Superior temporal gyrus (tissue), 1 donor: Measurements from ENCODE around the gene GALNT18.

Experiments used
- DNase-seq: peaks from one replicate; pipeline ENCODE4 v3.0.0-alpha.2; 2016; ENCODE audit errors: extremely low spot score

GALNT18 gene

GRCh38 chr11:11243590-11244469 lies 378.0 kb downstream of the GALNT18 start:
- DNase-seq, result no peak

DNA sequence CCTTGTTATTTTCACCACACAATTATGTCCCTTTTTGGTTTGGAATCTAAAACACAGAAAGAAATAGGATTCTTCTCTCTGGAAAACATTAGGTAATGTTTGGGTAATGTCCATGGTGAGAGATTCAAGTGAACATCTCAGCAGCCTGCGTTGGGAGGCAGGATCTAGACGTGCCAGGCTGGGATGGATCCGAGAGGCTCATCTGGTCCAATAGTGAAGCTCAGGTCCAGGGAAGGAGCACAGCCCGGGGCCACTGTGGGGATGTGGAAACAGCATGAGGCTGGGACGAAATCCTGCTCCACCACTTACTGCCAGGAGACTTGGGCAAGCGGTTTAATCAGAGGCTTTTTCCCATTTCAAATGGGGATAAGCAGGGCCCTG lies 378.6 kb downstream of the GALNT18 start:
- DNase-seq, result no peak

GRCh38 chr11:11241284-11241683 lies 380.5 kb downstream of the GALNT18 start:
- DNase-seq, result no peak

- DNase-seq, result no peak
Measured at GRCh38 chr11:11239959-11240358, 381.8 kb downstream of the GALNT18 start.

- no peak for DNase-seq
Measured at GRCh38 chr11:11237070-11237832, 384.6 kb downstream of the GALNT18 start.

- no peak for DNase-seq
Measured at GRCh38 chr11:11236498-11237059, 385.2 kb downstream of the GALNT18 start.

- DNase-seq, result no peak
Measured at GRCh38 chr11:11231763-11232162, 390.0 kb downstream of the GALNT18 start.

GRCh38 chr11:11230802-11231562 lies 390.8 kb downstream of the GALNT18 start:
- DNase-seq, result no peak

DNA sequence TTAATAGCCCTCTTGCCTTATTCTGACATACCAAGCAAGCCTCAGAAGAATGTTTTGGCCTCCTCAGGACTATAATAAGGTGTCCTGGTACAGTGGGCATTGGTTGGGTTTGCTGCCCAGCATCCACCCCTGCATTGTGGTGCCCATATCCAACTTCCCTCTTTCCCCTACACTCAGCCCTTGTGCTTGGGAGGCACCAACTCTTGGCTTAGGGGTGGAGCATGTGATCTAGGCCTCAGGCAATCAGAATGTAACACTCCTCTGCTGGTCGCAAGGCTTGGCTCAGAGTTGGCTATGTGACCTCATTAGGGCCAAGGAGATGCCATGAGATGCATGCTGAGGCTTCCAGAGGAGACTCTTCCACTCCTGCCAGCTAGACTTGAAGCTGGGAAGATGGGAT lies 391.7 kb downstream of the GALNT18 start:
- no peak for DNase-seq

DNA sequence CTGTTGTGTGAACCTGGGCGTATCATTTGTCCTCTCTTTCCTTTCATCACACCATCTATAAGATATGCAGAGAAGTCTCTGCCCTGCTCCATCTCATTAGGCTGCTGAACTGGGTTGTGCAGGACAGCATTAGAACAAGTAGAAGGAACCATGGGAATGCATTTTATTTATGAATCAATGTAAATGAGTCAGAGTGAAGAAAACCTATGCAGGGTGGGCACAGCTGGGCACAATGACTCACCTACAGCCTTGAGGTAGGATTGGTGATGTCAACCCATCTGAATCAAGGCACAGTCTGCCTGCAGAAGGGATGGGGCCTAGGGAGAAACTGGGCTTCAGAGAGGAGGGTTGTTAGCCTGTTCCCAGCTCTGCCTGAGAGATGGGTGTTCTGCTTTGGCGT lies 392.2 kb downstream of the GALNT18 start:
- no peak for DNase-seq

DNA sequence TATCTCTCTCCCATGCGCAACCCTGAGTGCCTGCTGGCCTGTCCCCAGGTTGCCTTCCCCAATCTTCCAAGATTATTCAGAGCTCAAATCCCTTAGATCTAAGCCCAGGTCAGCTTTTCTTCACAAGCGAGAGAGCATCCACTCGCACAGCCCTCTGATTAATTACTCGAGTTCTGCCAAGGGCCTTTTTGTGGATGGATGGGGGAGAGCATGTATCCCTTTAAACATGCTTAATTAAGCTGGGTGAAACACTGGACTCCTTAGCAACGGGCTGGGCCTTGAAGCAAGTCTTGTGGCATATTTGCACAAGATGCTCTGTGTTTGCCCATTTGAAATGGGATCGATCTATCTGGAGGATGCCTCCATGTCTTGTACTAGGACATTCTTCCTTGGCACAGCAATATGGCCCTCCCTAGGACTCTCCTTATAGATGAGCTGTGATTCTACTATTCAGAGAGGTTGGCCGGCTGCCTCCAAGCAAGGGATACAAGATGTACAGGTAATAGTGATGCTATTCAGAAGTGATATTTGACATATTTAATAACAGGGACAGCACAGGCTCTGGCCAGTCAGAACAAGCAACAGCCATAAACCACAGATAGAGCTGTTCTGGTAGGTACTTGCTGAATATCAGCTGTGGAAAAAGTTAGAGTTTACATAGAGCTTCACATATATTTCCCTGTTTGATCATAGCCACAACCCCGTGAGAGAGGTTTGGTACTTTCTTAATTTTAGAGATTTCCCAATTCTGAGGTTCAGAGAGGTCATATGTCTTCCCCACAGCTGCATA lies 394.3 kb downstream of the GALNT18 start:
- DNase-seq, result no peak
